Inferior parietal cortex (tissue), 1 donor: ENCODE results near the gene TATDN2.
"Not testable (repeated sequence)": the region's sequence is repeated elsewhere in the genome, so short reads cannot be mapped to it uniquely, and the experiment has no call there.

ENCODE experiments used
- DNase-seq: peaks from one replicate; pipeline ENCODE4 v3.0.0-alpha.2; 2016; ENCODE audit errors: extremely low spot score

TATDN2 gene

GRCh38 chr3:10289787-10290355 is 41.6 kb downstream of the TATDN2 start:
- no peak for DNase-seq

GRCh38 chr3:10290481-10291176 is 42.4 kb downstream of the TATDN2 start:
- DNase-seq = no peak

GRCh38 chr3:10291641-10292040 is 43.4 kb downstream of the TATDN2 start:
- no peak for DNase-seq

- no peak for DNase-seq
These were observed 44.5 kb downstream of the TATDN2 start, which contains the start of gene GHRL for GRCh38 chr3:10292505-10293419. GHRL (minus strand) TSS chr3:10292947; CDS start chr3:10290180, 2,767 bp downstream.

- no peak for DNase-seq
These were observed 45.8 kb downstream of the TATDN2 start for GRCh38 chr3:10294030-10294586.

- DNase-seq = not testable (repeated sequence)
These were observed 49.8 kb downstream of the TATDN2 start for GRCh38 chr3:10298064-10298463.

GRCh38 chr3:10299175-10299574 is 50.9 kb downstream of the TATDN2 start:
- no peak for DNase-seq

- no peak for DNase-seq
These were observed 51.4 kb downstream of the TATDN2 start for GRCh38 chr3:10299679-10300078.

GRCh38 chr3:10300087-10300486 is 51.8 kb downstream of the TATDN2 start:
- DNase-seq = no peak

- DNase-seq = no peak
These were observed 54.8 kb downstream of the TATDN2 start for GRCh38 chr3:10303105-10303504.

- DNase-seq = no peak
These were observed 55.5 kb downstream of the TATDN2 start for GRCh38 chr3:10303785-10304184.

- no peak for DNase-seq
These were observed 56.6 kb downstream of the TATDN2 start for GRCh38 chr3:10304905-10305304.

- DNase-seq = no peak
These were observed 57.2 kb downstream of the TATDN2 start for GRCh38 chr3:10305331-10305902.

- no peak for DNase-seq
These were observed 57.9 kb downstream of the TATDN2 start for GRCh38 chr3:10306156-10306555.

GRCh38 chr3:10308678-10309077 is 60.4 kb downstream of the TATDN2 start:
- no peak for DNase-seq

- DNase-seq = no peak
These were observed 61.5 kb downstream of the TATDN2 start for GRCh38 chr3:10309736-10310135.

GRCh38 chr3:10310578-10310977 is 62.3 kb downstream of the TATDN2 start:
- no peak for DNase-seq

GRCh38 chr3:10311710-10312109 is 63.5 kb downstream of the TATDN2 start:
- DNase-seq = no peak

GRCh38 chr3:10312391-10312790 is 64.1 kb downstream of the TATDN2 start:
- no peak for DNase-seq

- no peak for DNase-seq
These were observed 64.6 kb downstream of the TATDN2 start for GRCh38 chr3:10312861-10313260.

- DNase-seq = no peak
These were observed 66.8 kb downstream of the TATDN2 start for GRCh38 chr3:10315101-10315500.
